ENCODE measurements around the gene FAM83B. TPM values are rescaled to one million over a fixed set of nuclear protein-coding genes. Genes with fewer than 3 reads are reported as not detected.
"Not testable (repeated sequence)": the region's sequence is repeated elsewhere in the genome, so short reads cannot be mapped to it uniquely, and the experiment has no call there.

FAM83B gene
- polyA plus RNA-seq, 1 donor from 2014 or later: not detected

DNA sequence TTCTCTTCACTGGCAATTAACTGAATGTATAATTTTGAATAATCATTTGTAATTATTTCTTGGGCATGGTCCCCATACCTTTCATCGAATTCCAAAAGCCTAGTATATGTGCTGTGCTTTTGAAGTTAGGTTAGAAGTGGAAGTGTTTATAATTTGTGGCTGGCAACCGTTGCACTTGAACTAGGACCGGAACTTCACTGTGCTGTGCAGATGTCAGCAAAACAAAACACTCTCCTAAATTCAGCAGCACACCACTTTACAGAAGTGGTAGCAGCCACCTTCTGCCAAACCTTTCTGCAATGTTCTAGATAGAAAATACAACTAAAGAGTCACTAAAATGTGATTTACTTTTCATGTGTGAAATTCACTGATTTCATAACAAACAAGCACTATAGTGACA is 111.9 kb downstream of the FAM83B start:
- Mint-ChIP-seq H3K27me3 (no peaks in the 10 kb centered on the region), H3K36me3 (no peaks in the 10 kb centered on the region), H3K27ac (no peak overlapping the region), H3K4me3 (no peak overlapping the region), H3K4me1 (no peaks in the 10 kb centered on the region), H3K9me3 (peaks cover 0 to 4% (median 0%) of the 10 kb centered on the region in 3 donors)

DNA sequence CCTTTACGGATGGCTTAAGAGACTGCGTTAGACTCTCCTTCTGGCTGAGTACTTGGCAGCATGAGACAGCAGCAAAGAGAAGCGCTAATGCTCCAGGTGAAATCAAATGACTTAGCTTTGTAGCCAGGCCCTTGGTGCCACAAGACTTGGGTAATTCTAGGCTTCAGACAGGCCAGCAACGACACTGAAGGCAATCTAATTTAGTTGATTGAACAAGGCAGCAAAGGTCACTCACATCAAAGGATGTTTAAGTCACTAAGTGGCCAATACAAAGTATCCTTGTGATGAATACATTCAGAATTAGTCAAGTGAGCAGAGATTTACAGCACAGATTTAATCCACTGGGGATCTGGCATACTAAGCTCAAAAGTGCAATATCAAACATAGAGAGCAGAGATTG is 113.2 kb downstream of the FAM83B start:
- Mint-ChIP-seq H3K4me3 (no peak overlapping the region), H3K9me3 (peaks cover 0 to 4% (median 2%) of the 10 kb centered on the region in 3 donors), H3K36me3 (no peaks in the 10 kb centered on the region), H3K4me1 (no peaks in the 10 kb centered on the region), H3K27ac (no peak overlapping the region), H3K27me3 (no peaks in the 10 kb centered on the region)

DNA sequence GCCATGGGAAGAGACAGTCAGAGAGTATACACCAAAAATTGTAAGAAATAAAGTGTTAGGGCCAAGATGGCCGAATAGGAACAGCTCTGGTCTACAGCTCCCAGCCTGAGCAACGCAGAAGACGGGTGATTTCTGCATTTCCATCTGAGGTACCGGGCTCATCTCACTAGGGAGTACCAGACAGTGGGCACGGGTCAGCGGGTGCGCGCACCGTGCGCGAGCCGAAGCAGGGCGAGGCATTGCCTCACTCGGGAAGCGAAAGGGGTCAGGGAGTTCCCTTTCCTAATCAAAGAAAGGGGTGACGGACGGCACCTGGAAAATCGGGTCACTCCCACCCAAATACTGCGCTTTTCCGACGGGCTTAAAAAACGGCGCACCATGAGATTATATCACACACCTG is 114.8 kb downstream of the FAM83B start:
- H3K27ac Mint-ChIP-seq, H3K9me3 Mint-ChIP-seq, H3K27me3 Mint-ChIP-seq, H3K36me3 Mint-ChIP-seq, H3K4me3 Mint-ChIP-seq, H3K4me1 Mint-ChIP-seq: not testable (repeated sequence)

DNA sequence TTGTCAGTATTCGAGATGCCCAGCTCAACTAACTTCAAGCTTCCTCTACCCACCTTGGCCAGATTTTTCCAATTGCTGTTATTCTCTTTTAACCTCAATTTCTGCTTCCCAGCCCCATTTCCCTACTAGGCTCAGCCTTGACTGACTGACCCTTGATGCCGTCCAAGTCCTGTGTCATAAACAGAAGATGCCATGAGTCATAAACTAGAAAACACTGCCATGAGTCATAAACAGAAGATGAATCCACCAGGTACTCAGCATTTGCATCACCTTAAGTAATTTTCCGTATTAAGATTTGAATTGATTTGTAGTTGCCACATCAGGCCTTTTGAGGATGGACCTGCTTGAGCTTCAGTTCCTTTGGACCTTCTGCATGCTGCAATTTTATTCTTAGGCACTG is 123.8 kb downstream of the FAM83B start:
- no peak overlapping the region for H3K4me3 Mint-ChIP-seq
- H3K27me3 Mint-ChIP-seq: no peaks in the 10 kb centered on the region
- no peaks in the 10 kb centered on the region for H3K36me3 Mint-ChIP-seq
- H3K9me3 Mint-ChIP-seq: peaks cover 0 to 2% (median 1%) of the 10 kb centered on the region in 3 donors
- no peak overlapping the region for H3K27ac Mint-ChIP-seq
- no peaks in the 10 kb centered on the region for H3K4me1 Mint-ChIP-seq

DNA sequence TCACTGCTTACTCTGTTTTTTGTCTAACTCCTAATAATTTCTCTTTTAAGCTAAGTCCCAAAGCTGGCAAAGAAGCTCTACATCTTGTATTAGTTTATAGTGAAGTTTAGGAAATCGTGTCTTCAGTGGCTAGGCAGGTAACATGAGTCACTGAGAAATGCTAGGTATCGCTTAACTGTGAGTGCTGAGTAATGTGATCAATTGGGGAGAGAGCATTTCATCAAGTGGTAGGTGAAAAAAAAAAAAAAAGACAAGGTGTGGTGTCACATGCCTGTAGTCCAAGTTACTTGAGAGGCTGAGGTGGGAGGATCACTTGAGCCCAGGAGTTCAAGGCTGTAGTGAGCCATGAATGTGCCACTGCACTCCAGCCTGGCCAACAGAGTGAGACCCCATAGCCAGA is 125.3 kb downstream of the FAM83B start:
- Mint-ChIP-seq H3K9me3 (peaks cover 0 to 2% (median 1%) of the 10 kb centered on the region in 3 donors), H3K4me1 (no peaks in the 10 kb centered on the region), H3K27me3 (no peaks in the 10 kb centered on the region), H3K4me3 (no peak overlapping the region), H3K36me3 (no peaks in the 10 kb centered on the region), H3K27ac (no peak overlapping the region)

DNA sequence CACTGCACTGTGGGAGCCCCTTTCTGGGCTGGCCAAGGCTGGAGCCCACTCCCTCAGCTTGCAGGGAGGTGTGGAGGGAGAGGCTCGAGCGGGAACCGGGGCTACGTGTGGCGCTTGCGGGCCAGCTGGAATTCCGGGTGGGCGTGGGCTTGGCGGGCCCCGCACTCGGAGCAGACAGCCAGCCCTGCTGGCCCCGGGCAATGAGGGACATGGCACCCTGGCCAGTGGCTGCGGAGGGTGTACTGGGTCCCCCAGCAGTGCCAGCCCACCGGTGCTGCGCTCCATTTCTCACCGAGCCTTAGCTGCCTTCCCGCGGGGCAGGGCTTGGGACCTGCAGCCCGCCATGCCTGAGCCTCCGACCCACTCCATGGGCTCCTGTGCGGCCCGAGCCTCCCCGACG is 132.6 kb downstream of the FAM83B start:
- H3K27me3 Mint-ChIP-seq, H3K4me1 Mint-ChIP-seq: not testable (repeated sequence)

DNA sequence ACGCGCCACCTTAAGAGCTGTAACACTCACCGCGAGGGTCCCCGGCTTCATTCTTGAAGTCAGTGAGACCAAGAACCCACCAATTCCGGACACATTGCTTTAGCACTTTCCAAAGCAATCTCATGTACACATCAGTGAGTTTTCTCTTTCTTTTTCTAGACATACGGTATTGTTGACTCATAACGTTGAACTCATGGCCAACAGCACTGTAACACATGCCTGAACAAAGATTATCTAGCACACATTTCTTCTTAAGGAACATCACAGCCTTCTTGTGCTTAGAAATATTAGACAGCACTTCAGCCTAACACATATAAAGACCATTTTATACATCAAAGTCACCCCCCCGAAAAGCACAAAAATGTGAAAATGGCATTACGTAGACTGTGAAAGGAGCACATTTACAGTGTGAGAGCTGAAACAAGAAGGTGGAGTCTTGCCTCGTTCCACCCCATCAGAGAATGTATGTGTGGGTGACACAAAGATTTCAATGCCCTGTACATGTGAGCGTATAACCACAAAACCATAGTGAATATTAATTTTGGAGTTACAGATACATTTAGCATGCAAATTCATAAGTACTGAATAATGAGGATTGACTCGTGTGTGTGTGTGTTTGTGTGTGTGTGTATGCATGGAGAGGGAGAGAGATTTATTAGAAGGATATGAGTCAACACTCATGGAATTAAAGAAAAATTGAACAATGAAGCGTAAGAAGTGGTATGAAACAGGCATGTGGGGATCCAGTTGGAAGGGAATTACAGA is 134.1 kb downstream of the FAM83B start:
- Mint-ChIP-seq H3K9me3 (peaks cover 4 to 12% (median 7%) of the 10 kb centered on the region in 3 donors), H3K4me1 (no peaks in the 10 kb centered on the region), H3K27me3 (no peaks in the 10 kb centered on the region), H3K4me3 (no peak overlapping the region), H3K27ac (no peak overlapping the region), H3K36me3 (peaks cover 2% of the 10 kb centered on the region)

More for the DNA sequence above, 132.6 kb downstream of the FAM83B start:
- not testable (repeated sequence) for H3K27ac Mint-ChIP-seq, H3K36me3 Mint-ChIP-seq, H3K4me3 Mint-ChIP-seq, H3K9me3 Mint-ChIP-seq

DNA sequence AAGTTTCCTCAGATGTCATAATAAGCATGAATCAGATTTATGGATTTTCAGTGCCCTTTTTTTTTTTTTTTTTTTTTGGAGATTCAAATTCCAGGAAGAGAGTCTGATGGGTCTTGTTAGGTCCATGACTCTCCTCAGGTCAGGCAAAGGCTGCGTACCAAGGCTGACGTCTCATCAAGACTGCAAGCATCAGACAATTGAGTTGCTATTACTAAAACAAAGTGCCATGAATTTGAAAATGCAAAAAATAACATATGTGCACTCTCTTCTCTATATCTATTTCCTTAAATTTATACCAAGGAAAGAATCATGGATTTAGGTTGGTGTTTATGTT is 134.7 kb downstream of the FAM83B start:
- H3K36me3 Mint-ChIP-seq: peaks cover 2% of the 10 kb centered on the region
- H3K27me3 Mint-ChIP-seq: no peaks in the 10 kb centered on the region
- H3K27ac Mint-ChIP-seq: no peak overlapping the region
- H3K4me3 Mint-ChIP-seq: no peak overlapping the region
- peaks cover 4 to 16% (median 11%) of the 10 kb centered on the region in 3 donors for H3K9me3 Mint-ChIP-seq
- no peaks in the 10 kb centered on the region for H3K4me1 Mint-ChIP-seq

DNA sequence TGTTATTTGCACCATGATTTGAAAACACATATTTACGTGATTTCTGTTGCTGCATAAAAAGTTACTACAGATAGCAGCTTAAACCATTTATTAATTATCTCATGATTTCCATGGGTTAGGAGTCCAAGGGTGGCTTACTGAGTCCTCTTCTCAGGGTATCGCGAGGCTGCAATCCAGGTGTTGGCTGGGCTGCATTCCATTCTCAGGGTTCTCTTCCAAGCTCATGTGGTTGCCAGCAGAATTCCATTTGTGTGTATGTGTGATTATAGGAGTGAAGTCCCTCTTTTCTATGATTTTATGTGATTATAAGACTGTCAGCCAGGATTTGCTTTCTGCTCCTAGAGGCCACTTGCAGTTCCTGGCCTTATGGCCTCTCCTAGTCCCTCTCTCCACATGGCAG is 135.1 kb downstream of the FAM83B start:
- Mint-ChIP-seq H3K36me3 (peaks cover 2% of the 10 kb centered on the region), H3K9me3 (peaks cover 6 to 16% (median 15%) of the 10 kb centered on the region in 3 donors), H3K4me3 (no peak overlapping the region), H3K27ac (no peak overlapping the region), H3K27me3 (no peaks in the 10 kb centered on the region), H3K4me1 (no peaks in the 10 kb centered on the region)

DNA sequence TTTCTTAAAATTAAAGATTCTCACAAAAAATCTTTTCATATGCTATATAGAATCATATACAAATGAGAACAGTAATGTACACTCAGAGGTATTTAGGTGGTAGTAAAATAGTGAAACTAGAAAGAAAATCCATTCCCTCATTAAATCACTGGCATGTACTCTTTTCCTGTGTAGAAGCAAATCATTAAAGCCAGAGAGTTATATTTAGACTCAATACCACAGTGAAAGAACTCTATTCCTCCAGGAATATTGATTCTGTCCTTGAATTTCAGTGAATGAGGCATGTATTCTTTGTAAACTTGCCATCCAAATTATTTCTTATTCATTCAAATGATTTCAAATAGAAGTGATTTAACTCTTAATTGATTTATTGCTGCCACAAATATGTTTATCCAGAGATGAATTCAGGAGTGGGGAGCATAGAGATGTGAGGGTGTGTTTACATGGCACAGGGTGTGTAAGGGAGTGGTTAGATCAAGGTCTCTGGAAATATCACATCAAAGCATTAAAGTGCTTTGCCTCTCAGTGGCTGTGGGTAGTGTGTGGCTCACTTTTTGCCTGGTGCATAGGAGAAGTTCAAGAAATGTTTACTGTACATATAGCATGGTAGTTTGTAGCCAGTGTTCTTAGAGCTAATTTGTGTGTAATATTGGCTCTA is 141.2 kb downstream of the FAM83B start:
- Mint-ChIP-seq H3K4me3 (no peak overlapping the region), H3K27me3 (no peaks in the 10 kb centered on the region), H3K36me3 (no peaks in the 10 kb centered on the region), H3K4me1 (no peaks in the 10 kb centered on the region), H3K27ac (no peak overlapping the region), H3K9me3 (peaks cover 7 to 24% (median 13%) of the 10 kb centered on the region in 3 donors)

DNA sequence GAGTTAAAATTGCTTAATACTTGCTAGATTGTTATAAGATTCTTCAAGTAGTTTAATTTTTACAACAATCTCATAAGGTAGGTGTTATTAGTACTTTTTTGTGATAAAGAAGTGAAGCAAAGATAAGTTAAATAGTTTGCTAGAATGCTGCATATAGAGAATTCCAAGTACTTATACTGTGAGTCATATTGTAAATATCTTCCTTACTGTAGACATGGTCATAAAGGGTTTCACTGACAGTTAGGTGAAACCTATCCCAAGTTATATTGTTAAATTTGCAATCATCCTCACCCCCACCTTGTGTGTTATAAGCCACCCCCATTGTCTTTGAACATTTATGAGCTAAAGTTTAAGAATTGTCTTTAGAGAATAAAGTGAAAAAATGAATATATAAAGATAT is 142.0 kb downstream of the FAM83B start:
- Mint-ChIP-seq H3K4me3 (no peak overlapping the region), H3K36me3 (no peaks in the 10 kb centered on the region), H3K4me1 (no peaks in the 10 kb centered on the region), H3K27me3 (no peaks in the 10 kb centered on the region), H3K27ac (no peak overlapping the region), H3K9me3 (peaks cover 7 to 24% (median 13%) of the 10 kb centered on the region in 3 donors)

DNA sequence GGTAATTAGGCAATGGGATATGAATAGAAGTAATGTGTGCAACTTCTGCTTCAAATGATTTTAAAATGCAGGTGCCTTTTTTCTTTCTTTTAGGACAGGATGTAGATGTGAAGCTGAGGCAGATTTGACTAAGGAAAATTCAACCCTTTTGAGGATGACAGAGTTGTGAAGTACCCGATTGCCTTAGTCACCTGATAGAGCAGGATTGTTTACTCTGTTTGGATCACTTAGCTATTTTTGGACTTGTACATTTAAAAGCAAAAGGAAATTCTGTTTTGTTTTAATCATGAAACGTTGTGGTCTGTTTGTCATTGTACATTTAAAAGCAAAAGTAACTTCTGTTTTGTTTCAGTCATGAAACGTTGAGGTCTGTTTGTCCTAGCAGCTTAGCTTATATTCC is 143.4 kb downstream of the FAM83B start:
- Mint-ChIP-seq H3K4me1 (no peaks in the 10 kb centered on the region), H3K27ac (no peak overlapping the region), H3K9me3 (peaks cover 7 to 22% (median 11%) of the 10 kb centered on the region in 3 donors), H3K4me3 (no peak overlapping the region), H3K36me3 (no peaks in the 10 kb centered on the region), H3K27me3 (no peaks in the 10 kb centered on the region)

Data from IgD-negative memory B cell (primary cell).